Activated CD4-positive, alpha-beta T cell treated with anti-CD3 and anti-CD28 coated beads, Interleukin-2, amount 50 U/mL, for 4 hours (primary cell): ENCODE results near the gene PARP1.
"Not testable (repeated sequence)": the region's sequence is repeated elsewhere in the genome, so short reads cannot be mapped to it uniquely, and the experiment has no call there.

Source experiments
- DNase-seq, 2 experiments: peaks; one replicate each; pipeline ENCODE4 v3.0.0-alpha.2; 2020

PARP1 gene

GRCh38 chr1:226428791-226429461 is 21.0 kb upstream of the PARP1 start:
- DNase-seq = no peak

GRCh38 chr1:226428348-226428747 is 20.5 kb upstream of the PARP1 start:
- no peak for DNase-seq

GRCh38 chr1:226427131-226427530 is 19.2 kb upstream of the PARP1 start:
- no peak for DNase-seq

GRCh38 chr1:226426395-226426794 is 18.5 kb upstream of the PARP1 start:
- DNase-seq = not testable (repeated sequence)

GRCh38 chr1:226425431-226426031 is 17.6 kb upstream of the PARP1 start:
- peak in 1 of 2 experiments; percentile 13 for DNase-seq

GRCh38 chr1:226425004-226425378 is 17.1 kb upstream of the PARP1 start:
- no peak for DNase-seq

- DNase-seq = no peak
Observed at GRCh38 chr1:226424221-226425003, 16.5 kb upstream of the PARP1 start.

- no peak for DNase-seq
Observed at GRCh38 chr1:226422478-226422877, 14.6 kb upstream of the PARP1 start.

GRCh38 chr1:226420897-226421296 is 13.0 kb upstream of the PARP1 start:
- DNase-seq = no peak

- no peak for DNase-seq
Observed at GRCh38 chr1:226420328-226420727, 12.4 kb upstream of the PARP1 start.

GRCh38 chr1:226419284-226420029 is 11.6 kb upstream of the PARP1 start:
- DNase-seq = no peak

GRCh38 chr1:226417830-226418546 is 10.1 kb upstream of the PARP1 start:
- DNase-seq = no peak

- DNase-seq = no peak
Observed at GRCh38 chr1:226417350-226417749, 9.5 kb upstream of the PARP1 start.

GRCh38 chr1:226414098-226414698 is 6.3 kb upstream of the PARP1 start:
- DNase-seq = no peak

GRCh38 chr1:226411619-226412018 is 3.7 kb upstream of the PARP1 start:
- no peak for DNase-seq

GRCh38 chr1:226410958-226411357 is 3.1 kb upstream of the PARP1 start:
- DNase-seq = no peak

- DNase-seq = no peak
Observed at GRCh38 chr1:226409392-226409791, 1.5 kb upstream of the PARP1 start.

GRCh38 chr1:226408285-226409184 is 642 bp upstream of the PARP1 start:
- no peak for DNase-seq

GRCh38 chr1:226407199-226407496 is 745 bp downstream of the PARP1 start:
- DNase-seq = no peak

- no peak for DNase-seq
Observed at GRCh38 chr1:226406401-226406881, 1.5 kb downstream of the PARP1 start.

- DNase-seq = no peak
Observed at GRCh38 chr1:226405411-226405988, 2.4 kb downstream of the PARP1 start.
